KOPT-K1 (cell line): Measurements from ENCODE around the gene MUC7.

Source experiments
- H3K27ac ChIP-seq: fragments of 200-600 bp; sonication (generic); 2 replicates; pipeline ENCODE4 v1.5.1; 2016; ENCODE audit warnings: antibody characterized with exemption, mild to moderate bottlenecking, low read depth, low read length; ENCODE audit not compliant: poor library complexity, severe bottlenecking
- H3K36me3 ChIP-seq: fragments of 200-600 bp; sonication (generic); 2 replicates; pipeline ENCODE4 v1.5.1; 2017; ENCODE audit warnings: antibody characterized with exemption, mild to moderate bottlenecking, low read length, moderate library complexity; ENCODE audit not compliant: insufficient read depth
- H3K9me3 ChIP-seq: fragments of 200-600 bp; sonication (generic); 2 replicates; pipeline ENCODE4 v1.5.1; 2017; ENCODE audit warnings: antibody characterized with exemption, low read length, mild to moderate bottlenecking; ENCODE audit not compliant: insufficient read depth, poor library complexity, severe bottlenecking

Gene MUC7

DNA sequence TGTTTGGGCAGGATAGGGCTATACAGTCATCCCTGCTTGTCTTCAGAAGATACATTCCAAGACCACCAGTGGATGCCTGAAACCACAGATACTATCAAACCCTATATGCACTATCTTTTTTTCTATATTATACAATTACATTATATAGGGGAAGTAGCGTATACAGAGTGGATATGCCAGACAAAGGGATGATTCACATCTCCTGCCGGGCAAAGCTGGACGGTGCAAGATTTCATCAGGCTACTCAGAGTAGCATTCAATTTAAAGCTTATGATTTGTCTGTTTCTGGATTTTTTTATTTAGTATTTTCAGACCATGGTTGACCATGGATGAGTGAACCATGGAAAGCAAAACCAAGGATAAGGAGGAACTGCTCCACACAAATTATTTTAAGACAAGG, 39.4 kb downstream of the MUC7 start:
- Histone ChIP-seq H3K36me3 (no peaks in the 10 kb centered on the region), H3K9me3 (no peaks in the 10 kb centered on the region), H3K27ac (no peak overlapping the region)

DNA sequence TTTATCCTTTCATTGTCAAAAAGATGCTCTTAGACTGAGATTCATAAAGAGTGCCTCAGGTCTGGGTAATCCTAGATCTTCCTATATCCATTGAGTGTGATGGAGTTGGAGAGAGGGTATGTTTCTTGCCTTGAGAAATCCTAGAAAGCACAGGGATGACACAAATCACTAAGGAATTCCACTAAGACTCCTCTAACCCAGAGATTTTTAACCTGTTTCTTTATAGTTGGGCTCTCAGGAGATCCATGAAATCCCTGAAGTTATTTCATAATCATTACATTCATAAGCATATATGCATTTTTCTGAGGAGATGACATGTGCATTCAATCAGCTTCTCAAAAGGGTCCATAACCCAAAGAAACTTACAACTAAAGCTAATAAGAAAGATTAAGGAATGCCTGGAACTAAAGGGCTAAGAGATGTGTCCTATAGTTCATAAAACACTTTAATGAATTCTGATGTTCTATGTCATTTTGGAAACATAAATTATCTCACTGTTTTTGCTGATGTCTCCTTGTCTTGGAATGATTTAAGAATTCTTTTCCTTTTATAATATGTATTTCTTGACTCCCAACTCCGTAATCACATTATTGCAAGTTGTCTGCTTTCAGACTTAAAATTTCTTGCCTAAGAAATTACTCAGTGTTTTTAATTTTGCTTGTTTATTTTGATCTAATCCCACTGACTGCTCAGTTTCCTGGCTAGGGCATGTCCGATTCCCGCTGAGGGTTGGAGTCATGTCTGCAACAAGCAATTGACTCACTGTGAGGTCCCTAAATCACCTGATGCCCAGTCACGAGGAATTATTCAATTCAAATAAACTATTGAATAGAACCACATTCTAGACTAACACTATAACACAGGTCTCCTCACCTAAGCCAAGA, 43.6 kb downstream of the MUC7 start:
- H3K36me3 ChIP-seq = no peaks in the 10 kb centered on the region
- no peak overlapping the region for H3K27ac ChIP-seq
- no peaks in the 10 kb centered on the region for H3K9me3 ChIP-seq

DNA sequence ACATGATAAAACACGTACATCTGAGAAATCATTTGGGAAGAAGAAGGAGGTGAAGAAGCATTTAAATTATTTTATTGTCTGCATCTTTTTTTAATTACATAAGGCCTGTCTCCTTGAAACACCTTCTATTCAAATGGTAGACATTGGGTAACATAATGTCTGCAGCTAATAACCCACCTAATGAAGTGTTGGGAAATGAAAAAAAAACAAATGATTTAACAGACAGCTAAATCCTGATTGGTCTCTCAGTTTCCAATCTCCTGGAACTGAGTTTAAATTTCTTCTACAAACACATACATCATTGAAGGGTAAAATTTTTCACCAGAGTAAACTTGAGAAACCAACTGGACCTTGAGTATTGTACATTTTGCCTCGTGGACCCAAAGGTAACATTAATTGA, 46.3 kb downstream of the MUC7 start, which contains the start of gene AMTN:
TSS of gene AMTN (plus strand) at position 301 of the 400 bp plus-strand sequence. CDS start 209 bp downstream, outside the sequence.
- H3K36me3 ChIP-seq = no peaks in the 10 kb centered on the region
- H3K9me3 ChIP-seq = no peaks in the 10 kb centered on the region
- H3K27ac ChIP-seq = no peak within 1 kb of the TSS

DNA sequence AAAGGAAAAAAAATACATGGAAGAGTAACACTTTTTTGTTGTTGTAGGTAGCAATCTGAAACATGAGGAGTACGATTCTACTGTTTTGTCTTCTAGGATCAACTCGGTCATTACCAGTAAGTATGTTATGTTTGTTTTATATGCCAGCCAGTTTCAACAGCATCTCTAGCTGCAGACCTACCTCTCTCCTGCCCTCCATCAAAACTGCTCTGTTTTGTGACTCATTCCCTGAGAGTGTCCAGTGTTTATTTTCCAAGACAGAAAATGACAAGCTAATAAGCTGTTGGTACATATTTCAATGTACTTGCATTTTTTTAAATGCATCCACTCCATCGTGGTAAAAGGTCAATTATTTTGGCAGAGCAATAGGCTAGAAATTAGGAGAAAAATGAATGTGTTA, 46.7 kb downstream of the MUC7 start:
- H3K36me3 ChIP-seq = no peaks in the 10 kb centered on the region

DNA sequence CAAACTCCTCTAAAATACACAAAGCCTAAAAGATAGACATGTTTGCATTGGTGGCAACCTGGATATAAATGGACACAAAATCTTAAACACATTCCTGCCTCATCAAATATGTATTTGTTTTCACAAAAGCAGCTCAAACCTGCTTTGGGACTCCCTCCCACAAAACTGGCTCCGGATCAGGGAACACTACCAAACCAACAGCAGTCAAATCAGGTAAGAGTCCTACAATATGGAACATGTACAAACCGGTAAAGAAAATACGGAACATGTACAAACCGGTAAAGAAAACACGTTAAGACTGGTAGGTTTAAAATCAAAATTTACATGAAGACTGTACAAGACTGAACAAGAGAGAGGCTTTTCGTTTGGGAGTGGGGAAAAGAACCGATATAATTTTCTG, 50.6 kb downstream of the MUC7 start:
- Histone ChIP-seq H3K36me3 (no peaks in the 10 kb centered on the region), H3K9me3 (no peaks in the 10 kb centered on the region), H3K27ac (no peak overlapping the region)

More for the DNA sequence above, 46.7 kb downstream of the MUC7 start:
- Histone ChIP-seq H3K27ac (no peak overlapping the region), H3K9me3 (no peaks in the 10 kb centered on the region)

DNA sequence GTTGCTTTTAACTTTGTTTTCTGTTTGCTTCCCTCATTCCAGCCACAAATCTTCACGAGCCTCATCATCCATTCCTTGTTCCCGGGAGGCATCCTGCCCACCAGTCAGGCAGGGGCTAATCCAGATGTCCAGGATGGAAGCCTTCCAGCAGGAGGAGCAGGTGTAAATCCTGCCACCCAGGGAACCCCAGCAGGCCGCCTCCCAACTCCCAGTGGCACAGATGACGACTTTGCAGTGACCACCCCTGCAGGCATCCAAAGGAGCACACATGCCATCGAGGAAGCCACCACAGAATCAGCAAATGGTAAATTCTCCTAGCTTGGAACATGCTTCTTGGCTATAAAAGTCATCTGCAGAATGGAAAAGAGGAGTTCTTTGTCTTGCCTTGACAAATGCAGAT, 59.0 kb downstream of the MUC7 start:
- no peaks in the 10 kb centered on the region for H3K36me3 ChIP-seq
- no peak overlapping the region for H3K27ac ChIP-seq
- H3K9me3 ChIP-seq = no peaks in the 10 kb centered on the region

DNA sequence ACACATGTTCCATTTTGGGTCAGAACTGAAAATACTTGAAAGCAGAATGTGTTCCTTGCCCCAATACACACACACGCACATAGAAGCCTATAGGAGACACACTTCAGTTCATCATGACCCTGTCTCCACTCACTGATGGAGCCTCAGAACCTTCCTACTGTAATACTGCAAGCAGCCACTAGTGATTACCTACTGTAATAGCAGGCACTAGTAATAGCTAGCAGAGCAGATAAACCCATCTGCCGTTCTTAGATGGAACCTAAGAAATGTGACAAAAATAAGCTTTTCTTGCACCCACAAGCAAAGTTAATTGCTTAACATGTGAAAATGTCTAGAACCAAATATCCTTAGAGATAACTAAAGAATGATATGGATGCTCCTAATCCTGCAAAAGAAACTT, 60.0 kb downstream of the MUC7 start:
- Histone ChIP-seq H3K9me3 (no peaks in the 10 kb centered on the region), H3K27ac (no peak overlapping the region), H3K36me3 (no peaks in the 10 kb centered on the region)
